ENCODE data around the gene TSNAX.

Gene TSNAX

GRCh38 chr1:231613419-231614349 lies 85.2 kb downstream of the TSNAX start:
- H3K9me3 Mint-ChIP-seq: no peaks in the 10 kb centered on the region
- ATAC-seq (replicated peaks; ENCODE audit: extremely low read depth, poor library complexity, severe bottlenecking) (no peak), DNase-seq (ENCODE audit: low spot score in 2 of 2) (no peak)
- peaks cover 57% of the 10 kb centered on the region for H3K4me1 Mint-ChIP-seq
- peaks cover 9% of the 10 kb centered on the region for H3K27me3 Mint-ChIP-seq
- no peak overlapping the region for H3K27ac Mint-ChIP-seq (ENCODE audit: low read depth)
- H3K4me3 Mint-ChIP-seq: peak overlapping the region; percentile 67
- no peaks in the 10 kb centered on the region for H3K36me3 Mint-ChIP-seq (ENCODE audit: insufficient read depth)
